Stomach (tissue), 4 donors: Measurements from ENCODE around the gene HSPA4.
"Not testable (repeated sequence)": the region's sequence is repeated elsewhere in the genome, so short reads cannot be mapped to it uniquely, and the experiment has no call there.

Experiments used
- CTCF ChIP-seq, 7 experiments: fragments of 450-650 bp in 4 of 7; fragments of 200-600 bp in 3 of 7; sonication (generic) in 3 of 7; IDR thresholded peaks; one replicate each; pipeline ENCODE4 v1.5.1; 2016 to 2019; ENCODE audit warnings: antibody characterized with exemption in 7 of 7, control low read depth in 2 of 7, mild to moderate bottlenecking in 1 of 7
- EP300 ChIP-seq: sonication (generic); formaldehyde crosslinking; IDR thresholded peaks from one replicate; pipeline ENCODE4 v1.6.1; 2017; ENCODE audit warnings: antibody characterized with exemption
- POLR2AphosphoS5 ChIP-seq, 3 donors: sonication (generic); formaldehyde crosslinking; IDR thresholded peaks; one replicate each; pipeline ENCODE4 v1.6.1; 2016; ENCODE audit warnings: antibody characterized with exemption in 3 of 3

DNA sequence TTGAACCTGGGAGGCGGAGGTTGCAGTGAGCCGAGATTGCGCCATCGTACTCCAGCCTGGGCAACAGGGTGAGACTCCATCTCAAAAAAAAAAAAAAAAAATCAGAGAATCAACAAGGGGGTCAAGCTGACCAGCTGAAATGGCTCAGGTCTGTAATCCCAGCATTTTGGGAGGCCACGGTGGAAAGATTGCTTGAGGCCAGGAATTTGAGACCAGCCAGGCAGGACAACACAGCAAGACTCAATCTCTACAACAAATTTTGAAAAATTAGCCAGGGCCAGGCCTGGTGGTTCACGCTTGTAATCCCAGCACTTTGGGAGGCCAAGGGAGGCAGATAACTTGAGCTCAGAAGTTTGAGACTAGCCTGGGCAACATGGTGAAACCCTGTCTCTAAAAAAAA, 43.4 kb upstream of the HSPA4 start:
- TF ChIP-seq CTCF (IDR thresholded peaks at IDR 0.05); POLR2AphosphoS5 (IDR thresholded peaks at IDR 0.05); EP300: not testable (repeated sequence)
